Measurements from ENCODE around the gene ZIC5.

ZIC5 gene

GRCh38 chr13:99930925-99931324, 40.6 kb downstream of the ZIC5 start:
- Mint-ChIP-seq H3K36me3 (no peaks in the 10 kb centered on the region), H3K27me3 (peaks cover 7% of the 10 kb centered on the region), H3K4me1 (no peaks in the 10 kb centered on the region), H3K27ac (no peak overlapping the region), H3K9me3 (no peaks in the 10 kb centered on the region), H3K4me3 (no peak overlapping the region)
- DNase-seq (ENCODE audit: low spot score in 2 of 2) (no peak), ATAC-seq (ENCODE audit: low read depth) (no peak)

- H3K9me3 Mint-ChIP-seq: no peaks in the 10 kb centered on the region
- no peaks in the 10 kb centered on the region for H3K36me3 Mint-ChIP-seq
- no peak overlapping the region for H3K27ac Mint-ChIP-seq
- H3K4me3 Mint-ChIP-seq: no peak overlapping the region
- H3K27me3 Mint-ChIP-seq: peaks cover 9% of the 10 kb centered on the region
- ATAC-seq (ENCODE audit: low read depth) (no peak), DNase-seq (ENCODE audit: low spot score in 2 of 2) (no peak)
- H3K4me1 Mint-ChIP-seq: no peaks in the 10 kb centered on the region
Observed at GRCh38 chr13:99929866-99930265, 41.7 kb downstream of the ZIC5 start.

GRCh38 chr13:99926014-99926731, 45.4 kb downstream of the ZIC5 start:
- no peak for ATAC-seq (ENCODE audit: low read depth)
- no peak overlapping the region for H3K4me3 Mint-ChIP-seq
- H3K27me3 Mint-ChIP-seq: peaks cover 19% of the 10 kb centered on the region
- no peak overlapping the region for H3K27ac Mint-ChIP-seq
- H3K9me3 Mint-ChIP-seq: peaks cover 3% of the 10 kb centered on the region
- DNase-seq (ENCODE audit: low spot score in 2 of 2): no peak
- no peaks in the 10 kb centered on the region for H3K4me1 Mint-ChIP-seq
- no peaks in the 10 kb centered on the region for H3K36me3 Mint-ChIP-seq

- Mint-ChIP-seq H3K27ac (no peak overlapping the region), H3K9me3 (peaks cover 3% of the 10 kb centered on the region), H3K36me3 (no peaks in the 10 kb centered on the region), H3K27me3 (peaks cover 18% of the 10 kb centered on the region), H3K4me3 (no peak overlapping the region), H3K4me1 (no peaks in the 10 kb centered on the region)
- ATAC-seq (ENCODE audit: low read depth) (no peak), DNase-seq (ENCODE audit: low spot score in 2 of 2) (no peak)
Observed at GRCh38 chr13:99923877-99924582, 47.5 kb downstream of the ZIC5 start.

GRCh38 chr13:99922631-99923404, 48.7 kb downstream of the ZIC5 start:
- DNase-seq (ENCODE audit: low spot score in 2 of 2) (no peak), ATAC-seq (ENCODE audit: low read depth) (no peak)
- Mint-ChIP-seq H3K4me3 (no peak overlapping the region), H3K27me3 (peaks cover 22% of the 10 kb centered on the region), H3K9me3 (peaks cover 3% of the 10 kb centered on the region), H3K36me3 (no peaks in the 10 kb centered on the region), H3K27ac (no peak overlapping the region), H3K4me1 (no peaks in the 10 kb centered on the region)

- H3K27ac Mint-ChIP-seq: no peak overlapping the region
- H3K9me3 Mint-ChIP-seq: peaks cover 3% of the 10 kb centered on the region
- no peak overlapping the region for H3K4me3 Mint-ChIP-seq
- peaks cover 3% of the 10 kb centered on the region for H3K4me1 Mint-ChIP-seq
- no peaks in the 10 kb centered on the region for H3K36me3 Mint-ChIP-seq
- peaks cover 21% of the 10 kb centered on the region for H3K27me3 Mint-ChIP-seq
- ATAC-seq (ENCODE audit: low read depth) (no peak), DNase-seq (ENCODE audit: low spot score in 2 of 2) (no peak)
Observed at GRCh38 chr13:99919132-99919531, 52.4 kb downstream of the ZIC5 start.

GRCh38 chr13:99916366-99917103, 55.0 kb downstream of the ZIC5 start:
- peaks cover under 1% of the 10 kb centered on the region for H3K36me3 Mint-ChIP-seq
- peaks cover 3% of the 10 kb centered on the region for H3K4me1 Mint-ChIP-seq
- ATAC-seq (ENCODE audit: low read depth) (peak; percentile 65), DNase-seq (ENCODE audit: low spot score in 2 of 2) (peak in 1 of 2 donors; percentile 21)
- peaks cover 15% of the 10 kb centered on the region for H3K27me3 Mint-ChIP-seq
- no peak overlapping the region for H3K27ac Mint-ChIP-seq
- no peak overlapping the region for H3K4me3 Mint-ChIP-seq
- H3K9me3 Mint-ChIP-seq: no peaks in the 10 kb centered on the region

GRCh38 chr13:99913167-99913566, 58.4 kb downstream of the ZIC5 start:
- Mint-ChIP-seq H3K27me3 (peaks cover 20% of the 10 kb centered on the region), H3K9me3 (peaks cover 2% of the 10 kb centered on the region), H3K4me1 (peaks cover 3% of the 10 kb centered on the region), H3K4me3 (no peak overlapping the region), H3K27ac (no peak overlapping the region), H3K36me3 (peaks cover 3% of the 10 kb centered on the region)
- DNase-seq (ENCODE audit: low spot score in 2 of 2): no peak
- ATAC-seq (ENCODE audit: low read depth): no peak

All from memory B cell (primary cell).